ENCODE results near the gene ARID4B.
"Not testable (repeated sequence)": the region's sequence is repeated elsewhere in the genome, so short reads cannot be mapped to it uniquely, and the experiment has no call there.

Gene ARID4B

GRCh38 chr1:235329139-235329902 is 1.3 kb upstream of the ARID4B start:
- no peak for DNase-seq (ENCODE audit: low read depth)

- DNase-seq (ENCODE audit: low read depth), result peak; percentile 100
Observed at GRCh38 chr1:235328271-235329138, 526 bp upstream of the ARID4B start, which contains the start of gene GGPS1. GGPS1 (plus strand) TSS chr1:235328570; CDS start chr1:235335265, 6,695 bp downstream.

GRCh38 chr1:235326719-235327558 is 1.0 kb downstream of the ARID4B start:
- DNase-seq (ENCODE audit: low read depth), result no peak

GRCh38 chr1:235325854-235326253 is 2.1 kb downstream of the ARID4B start:
- DNase-seq (ENCODE audit: low read depth), result no peak

GRCh38 chr1:235325139-235325538 is 2.8 kb downstream of the ARID4B start:
- DNase-seq (ENCODE audit: low read depth), result no peak

- no peak for DNase-seq (ENCODE audit: low read depth)
Observed at GRCh38 chr1:235324296-235324695, 3.7 kb downstream of the ARID4B start.

GRCh38 chr1:235320521-235321179 is 7.3 kb downstream of the ARID4B start:
- no peak for DNase-seq (ENCODE audit: low read depth)

- DNase-seq (ENCODE audit: low read depth), result no peak
Observed at GRCh38 chr1:235319255-235319654, 8.7 kb downstream of the ARID4B start.

- no peak for DNase-seq (ENCODE audit: low read depth)
Observed at GRCh38 chr1:235317168-235317567, 10.8 kb downstream of the ARID4B start.

- no peak for DNase-seq (ENCODE audit: low read depth)
Observed at GRCh38 chr1:235315735-235316134, 12.2 kb downstream of the ARID4B start.

GRCh38 chr1:235315173-235315572 is 12.8 kb downstream of the ARID4B start:
- no peak for DNase-seq (ENCODE audit: low read depth)

- DNase-seq (ENCODE audit: low read depth), result no peak
Observed at GRCh38 chr1:235313931-235314678, 13.9 kb downstream of the ARID4B start.

- DNase-seq (ENCODE audit: low read depth), result no peak
Observed at GRCh38 chr1:235313262-235313661, 14.7 kb downstream of the ARID4B start.

- DNase-seq (ENCODE audit: low read depth), result not testable (repeated sequence)
Observed at GRCh38 chr1:235309206-235309605, 18.8 kb downstream of the ARID4B start.

GRCh38 chr1:235307158-235308124 is 20.5 kb downstream of the ARID4B start:
- peak; percentile 36 for DNase-seq (ENCODE audit: low read depth)

- no peak for DNase-seq (ENCODE audit: low read depth)
Observed at GRCh38 chr1:235304549-235305451, 23.2 kb downstream of the ARID4B start.

GRCh38 chr1:235302143-235302542 is 25.8 kb downstream of the ARID4B start:
- no peak for DNase-seq (ENCODE audit: low read depth)

GRCh38 chr1:235299169-235299858 is 28.7 kb downstream of the ARID4B start:
- no peak for DNase-seq (ENCODE audit: low read depth)

Measured in GM04503 (cell line).